GM12801 (cell line): ENCODE data around the gene MTMR1.

Source experiments
- TF ChIP-seq, protein P1 (sequence below): IDR thresholded peaks from one replicate; pipeline ENCODE4 v1.5.1; 2011; ENCODE audit warnings: control low read depth; ENCODE audit not compliant: insufficient read length; ENCODE audit errors: extremely low read depth

Gene MTMR1

DNA sequence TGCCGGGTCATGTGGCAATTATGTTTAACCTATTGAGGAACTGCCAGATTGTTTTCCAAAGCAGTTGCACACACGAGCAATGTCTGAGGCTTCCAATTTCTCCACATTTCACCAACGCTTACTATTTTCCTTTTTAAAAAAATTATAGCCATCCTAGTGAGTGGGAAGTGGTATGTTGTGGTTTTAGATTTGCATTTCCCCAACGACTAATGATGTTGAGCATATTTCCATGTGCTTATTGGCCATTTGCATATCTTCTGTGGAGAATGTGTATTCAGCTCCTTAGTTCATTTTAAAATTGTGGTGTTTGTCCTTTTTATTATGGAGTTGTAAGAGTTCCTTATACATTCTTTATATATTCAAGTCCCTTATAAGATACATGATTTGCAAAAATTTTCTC is 60.2 kb downstream of the MTMR1 start:
- TF ChIP-seq, protein P1, sequence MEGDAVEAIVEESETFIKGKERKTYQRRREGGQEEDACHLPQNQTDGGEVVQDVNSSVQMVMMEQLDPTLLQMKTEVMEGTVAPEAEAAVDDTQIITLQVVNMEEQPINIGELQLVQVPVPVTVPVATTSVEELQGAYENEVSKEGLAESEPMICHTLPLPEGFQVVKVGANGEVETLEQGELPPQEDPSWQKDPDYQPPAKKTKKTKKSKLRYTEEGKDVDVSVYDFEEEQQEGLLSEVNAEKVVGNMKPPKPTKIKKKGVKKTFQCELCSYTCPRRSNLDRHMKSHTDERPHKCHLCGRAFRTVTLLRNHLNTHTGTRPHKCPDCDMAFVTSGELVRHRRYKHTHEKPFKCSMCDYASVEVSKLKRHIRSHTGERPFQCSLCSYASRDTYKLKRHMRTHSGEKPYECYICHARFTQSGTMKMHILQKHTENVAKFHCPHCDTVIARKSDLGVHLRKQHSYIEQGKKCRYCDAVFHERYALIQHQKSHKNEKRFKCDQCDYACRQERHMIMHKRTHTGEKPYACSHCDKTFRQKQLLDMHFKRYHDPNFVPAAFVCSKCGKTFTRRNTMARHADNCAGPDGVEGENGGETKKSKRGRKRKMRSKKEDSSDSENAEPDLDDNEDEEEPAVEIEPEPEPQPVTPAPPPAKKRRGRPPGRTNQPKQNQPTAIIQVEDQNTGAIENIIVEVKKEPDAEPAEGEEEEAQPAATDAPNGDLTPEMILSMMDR, result no peak

DNA sequence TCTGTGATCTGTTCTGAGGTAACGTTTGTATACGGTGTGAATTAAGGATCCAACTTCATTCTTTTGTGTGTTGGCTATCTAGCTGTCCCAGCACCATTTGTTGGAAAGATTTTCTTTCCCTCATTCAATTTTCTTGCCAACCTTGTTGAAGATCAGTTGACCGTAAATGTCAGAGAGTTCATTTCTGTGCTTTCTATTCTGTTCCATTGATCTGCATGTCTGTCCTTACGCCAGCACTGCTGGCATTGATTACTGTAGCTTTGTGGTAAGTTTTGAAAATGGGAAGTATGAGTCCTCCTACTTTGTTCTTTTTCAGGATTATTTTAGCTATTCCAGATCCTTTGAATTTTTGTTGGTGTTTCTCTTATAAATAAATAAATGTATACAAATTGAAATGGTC is 60.8 kb downstream of the MTMR1 start:
- TF ChIP-seq, protein P1, result no peak

DNA sequence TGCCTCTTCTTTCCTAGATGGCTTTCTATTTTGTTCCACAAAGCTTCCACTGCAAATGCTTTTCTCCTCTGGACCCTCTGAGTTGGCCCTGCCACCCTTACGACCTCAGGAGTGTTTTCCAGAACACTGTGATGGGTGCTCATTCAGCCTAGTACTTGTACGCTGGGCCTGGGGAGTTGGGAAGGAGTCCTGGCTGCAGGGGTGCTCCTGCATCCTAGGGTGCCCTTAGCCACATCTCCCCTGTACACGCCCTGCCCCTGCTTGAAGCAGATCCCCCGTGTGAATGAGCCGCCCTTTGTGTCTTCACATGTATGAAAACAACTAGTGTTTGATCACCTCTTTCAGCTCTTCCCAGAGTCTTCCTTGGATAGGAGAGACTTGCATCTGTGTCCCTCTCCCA is 64.2 kb downstream of the MTMR1 start:
- TF ChIP-seq, protein P1, result no peak

DNA sequence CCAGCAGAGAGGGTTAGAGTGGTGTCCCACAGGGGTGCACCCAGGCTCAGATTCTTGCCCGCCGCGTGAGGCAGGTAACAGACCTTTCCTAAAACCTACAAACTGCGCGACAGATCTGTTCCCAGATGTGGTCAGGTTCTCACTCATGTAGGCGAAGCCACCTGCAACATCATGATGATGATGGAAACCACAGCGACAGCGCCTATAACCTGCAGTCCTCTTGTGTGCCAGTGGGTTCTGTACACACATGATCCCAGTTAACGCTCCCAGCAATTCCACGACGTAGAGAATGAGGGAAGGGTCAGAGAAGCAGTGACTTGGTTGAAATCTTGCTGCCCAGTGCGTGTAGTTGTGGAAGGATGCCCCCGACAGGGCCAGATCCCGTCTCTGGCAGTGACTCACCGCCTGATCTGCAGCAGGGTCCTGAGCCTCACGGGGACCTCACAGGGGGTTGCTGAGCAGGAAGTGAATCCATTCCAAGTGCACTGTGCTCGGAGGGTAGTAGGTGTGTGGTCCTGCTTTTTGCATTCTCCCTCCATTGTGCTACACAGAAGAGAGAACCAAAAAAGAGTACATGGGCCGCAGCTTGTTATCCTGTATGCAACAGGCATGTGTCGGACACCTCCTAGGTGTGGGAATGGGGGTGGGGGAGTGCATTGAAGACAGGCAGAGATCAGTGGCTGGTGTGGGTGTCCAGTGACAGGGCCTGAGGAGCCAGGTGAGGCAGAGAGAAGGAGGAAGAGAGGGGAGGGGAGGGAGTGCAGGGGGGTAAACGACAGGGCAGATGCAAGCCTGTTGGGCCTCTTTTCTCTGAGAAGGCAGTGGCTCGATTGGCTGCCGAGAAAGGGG is 66.6 kb downstream of the MTMR1 start:
- TF ChIP-seq, protein P1, result no peak

DNA sequence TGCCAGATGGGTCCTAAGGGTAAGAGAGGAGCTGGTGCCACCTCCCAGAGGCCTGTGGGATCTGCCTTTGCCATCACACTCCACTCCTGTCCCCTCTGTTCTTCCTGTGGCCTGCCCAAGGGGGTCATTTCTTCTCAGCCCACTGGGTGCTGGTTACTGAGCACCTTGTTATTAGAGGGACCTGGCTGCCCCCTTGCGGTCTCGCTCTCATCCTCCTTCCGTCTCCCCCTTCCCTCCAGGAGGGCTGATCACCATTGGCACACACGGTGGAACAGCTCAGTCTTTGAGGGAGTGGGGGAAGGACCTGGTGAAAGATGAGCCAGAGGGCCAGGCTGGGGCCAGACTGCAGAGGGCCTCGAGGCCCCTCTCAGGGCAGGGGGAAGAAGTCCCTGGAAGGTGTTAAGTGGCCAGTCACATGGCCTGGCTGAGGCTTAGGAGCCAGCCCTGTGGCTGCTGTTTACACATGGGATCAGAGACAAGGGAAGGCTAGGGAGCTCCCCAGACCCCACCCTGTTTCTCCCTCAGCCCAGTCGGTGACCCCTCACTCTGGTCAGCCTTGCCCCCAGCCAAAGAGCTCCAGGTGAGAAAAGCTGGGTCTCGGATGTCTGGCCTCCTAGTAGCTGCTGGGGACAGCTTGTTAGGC is 68.1 kb downstream of the MTMR1 start:
- TF ChIP-seq, protein P1, result no peak

- TF ChIP-seq, protein P1, result no peak
Observed at GRCh38 chrX:150761819-150762216, 68.6 kb downstream of the MTMR1 start.

GRCh38 chrX:150762258-150763165 is 69.3 kb downstream of the MTMR1 start:
- TF ChIP-seq, protein P1, result no peak
